ENCODE results near the gene GLT6D1.

DNA sequence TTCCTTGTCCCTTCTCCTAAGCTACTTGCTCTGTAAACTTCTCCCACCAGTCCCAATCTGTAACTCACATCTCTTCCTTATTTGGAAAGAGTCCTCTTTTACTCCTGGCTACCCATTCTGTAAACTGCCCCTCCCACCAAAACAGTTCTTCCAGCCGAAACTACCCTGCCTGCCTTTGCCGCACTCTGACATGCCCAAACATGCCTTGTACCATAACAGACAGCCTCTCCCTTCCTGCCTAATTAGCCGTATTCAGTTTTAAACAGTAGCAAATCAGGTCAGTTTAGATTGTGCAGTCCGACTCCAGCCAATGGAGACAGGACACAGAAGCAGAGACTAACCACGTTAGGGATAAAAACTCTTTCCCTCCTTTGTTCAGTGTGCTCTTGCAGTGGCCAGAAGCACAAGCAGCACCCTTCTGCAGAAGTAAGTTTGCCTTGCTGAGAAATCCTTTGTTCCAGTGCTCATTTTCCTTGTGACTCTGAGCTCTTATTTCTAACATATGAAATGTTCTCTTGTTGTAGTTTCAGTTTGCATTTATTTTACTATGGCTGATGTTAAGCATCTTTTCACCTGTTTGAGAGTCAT is 5.4 kb upstream of the GLT6D1 start:
- TF ChIP-seq, protein P1, sequence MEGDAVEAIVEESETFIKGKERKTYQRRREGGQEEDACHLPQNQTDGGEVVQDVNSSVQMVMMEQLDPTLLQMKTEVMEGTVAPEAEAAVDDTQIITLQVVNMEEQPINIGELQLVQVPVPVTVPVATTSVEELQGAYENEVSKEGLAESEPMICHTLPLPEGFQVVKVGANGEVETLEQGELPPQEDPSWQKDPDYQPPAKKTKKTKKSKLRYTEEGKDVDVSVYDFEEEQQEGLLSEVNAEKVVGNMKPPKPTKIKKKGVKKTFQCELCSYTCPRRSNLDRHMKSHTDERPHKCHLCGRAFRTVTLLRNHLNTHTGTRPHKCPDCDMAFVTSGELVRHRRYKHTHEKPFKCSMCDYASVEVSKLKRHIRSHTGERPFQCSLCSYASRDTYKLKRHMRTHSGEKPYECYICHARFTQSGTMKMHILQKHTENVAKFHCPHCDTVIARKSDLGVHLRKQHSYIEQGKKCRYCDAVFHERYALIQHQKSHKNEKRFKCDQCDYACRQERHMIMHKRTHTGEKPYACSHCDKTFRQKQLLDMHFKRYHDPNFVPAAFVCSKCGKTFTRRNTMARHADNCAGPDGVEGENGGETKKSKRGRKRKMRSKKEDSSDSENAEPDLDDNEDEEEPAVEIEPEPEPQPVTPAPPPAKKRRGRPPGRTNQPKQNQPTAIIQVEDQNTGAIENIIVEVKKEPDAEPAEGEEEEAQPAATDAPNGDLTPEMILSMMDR (IDR thresholded peaks at IDR 0.05) = no peak
- TF ChIP-seq POLR2A (IDR thresholded peaks at IDR 0.05) = no peak
